Endothelial cell (in vitro differentiated cells): Measurements from ENCODE around the gene OCA2. TPM values are rescaled to one million over a fixed set of nuclear protein-coding genes. Genes with fewer than 3 reads are reported as not detected.

Experiments used
- DNase-seq: peaks from one replicate; pipeline ENCODE4 v3.0.0; 2021; ENCODE audit warnings: low spot score
- H3K27ac Mint-ChIP-seq: one replicate; pipeline ENCODE4 v1.8.0; 2021; ENCODE audit warnings: mixed read lengths, inconsistent platforms; ENCODE audit not compliant: unreplicated experiment
- H3K27me3 Mint-ChIP-seq: one replicate; pipeline ENCODE4 v1.8.0; 2021; ENCODE audit warnings: mild to moderate bottlenecking, moderate library complexity, mixed read lengths, inconsistent platforms; ENCODE audit not compliant: unreplicated experiment
- H3K36me3 Mint-ChIP-seq: one replicate; pipeline ENCODE4 v1.8.0; 2021; ENCODE audit warnings: mild to moderate bottlenecking, low read depth, mixed read lengths, inconsistent platforms; ENCODE audit not compliant: unreplicated experiment
- H3K4me1 Mint-ChIP-seq: one replicate; pipeline ENCODE4 v1.8.0; 2021; ENCODE audit warnings: mild to moderate bottlenecking, mixed read lengths, inconsistent platforms; ENCODE audit not compliant: unreplicated experiment
- H3K4me3 Mint-ChIP-seq: one replicate; pipeline ENCODE4 v1.8.0; 2021; ENCODE audit warnings: mild to moderate bottlenecking, mixed read lengths, inconsistent platforms; ENCODE audit not compliant: unreplicated experiment
- H3K9me3 Mint-ChIP-seq: one replicate; pipeline ENCODE4 v1.8.0; 2021; ENCODE audit warnings: mixed read lengths, inconsistent platforms; ENCODE audit not compliant: unreplicated experiment
- CTCF ChIP-seq: fragments of 200-600 bp; sonication (generic); IDR thresholded peaks from one replicate; pipeline ENCODE4 v1.5.0; 2021; ENCODE audit warnings: antibody characterized with exemption; ENCODE audit not compliant: unreplicated experiment
- total RNA-seq: library from RNA; stranded (reverse); fragmentation: NEBNext Ultra II Directional; extraction: Animal tissue kit (Norgen Biotek cat#: 25700); gene quantifications from one replicate; pipeline ENCODE4 v1.2.1, GENCODE V29; 2021; ENCODE audit not compliant: unreplicated experiment

Gene OCA2
- total RNA-seq, 1 donor from 2014 or later: not detected

GRCh38 chr15:28023933-28024888, 74.9 kb downstream of the OCA2 start:
- H3K27me3 Mint-ChIP-seq: peaks cover 7% of the 10 kb centered on the region

GRCh38 chr15:28023422-28023821, 75.7 kb downstream of the OCA2 start:
- no peak for DNase-seq
- Mint-ChIP-seq H3K27ac (no peak overlapping the region), H3K4me1 (peaks cover 3% of the 10 kb centered on the region), H3K9me3 (no peaks in the 10 kb centered on the region), H3K36me3 (no peaks in the 10 kb centered on the region), H3K27me3 (peaks cover 11% of the 10 kb centered on the region), H3K4me3 (no peak overlapping the region)
- no peak for TF ChIP-seq CTCF

More at GRCh38 chr15:28023933-28024888, 74.9 kb downstream of the OCA2 start:
- Mint-ChIP-seq H3K4me3 (no peak overlapping the region), H3K27ac (no peak overlapping the region), H3K36me3 (no peaks in the 10 kb centered on the region), H3K4me1 (no peaks in the 10 kb centered on the region), H3K9me3 (no peaks in the 10 kb centered on the region)
- DNase-seq: no peak
- no peak for TF ChIP-seq CTCF

- DNase-seq: no peak
- no peak overlapping the region for H3K27ac Mint-ChIP-seq
Measured at GRCh38 chr15:28022961-28023360, 76.2 kb downstream of the OCA2 start.

GRCh38 chr15:28022181-28022580, 76.9 kb downstream of the OCA2 start:
- TF ChIP-seq CTCF: no peak
- DNase-seq: no peak
- Mint-ChIP-seq H3K27ac (no peak overlapping the region), H3K36me3 (no peaks in the 10 kb centered on the region), H3K27me3 (peaks cover 12% of the 10 kb centered on the region), H3K4me3 (no peak overlapping the region), H3K9me3 (no peaks in the 10 kb centered on the region), H3K4me1 (peaks cover 5% of the 10 kb centered on the region)

More at GRCh38 chr15:28022961-28023360, 76.2 kb downstream of the OCA2 start:
- peaks cover 14% of the 10 kb centered on the region for H3K27me3 Mint-ChIP-seq
- TF ChIP-seq CTCF: no peak
- H3K9me3 Mint-ChIP-seq: no peaks in the 10 kb centered on the region
- no peak overlapping the region for H3K4me3 Mint-ChIP-seq
- H3K36me3 Mint-ChIP-seq: no peaks in the 10 kb centered on the region
- peaks cover 5% of the 10 kb centered on the region for H3K4me1 Mint-ChIP-seq
